Measurements from ENCODE around the gene TDRD10. TPM values are rescaled to one million over a fixed set of nuclear protein-coding genes. Genes with fewer than 3 reads are reported as not detected.

TDRD10 gene
- total RNA-seq, 1 donor from 2014 or later, result not detected

DNA sequence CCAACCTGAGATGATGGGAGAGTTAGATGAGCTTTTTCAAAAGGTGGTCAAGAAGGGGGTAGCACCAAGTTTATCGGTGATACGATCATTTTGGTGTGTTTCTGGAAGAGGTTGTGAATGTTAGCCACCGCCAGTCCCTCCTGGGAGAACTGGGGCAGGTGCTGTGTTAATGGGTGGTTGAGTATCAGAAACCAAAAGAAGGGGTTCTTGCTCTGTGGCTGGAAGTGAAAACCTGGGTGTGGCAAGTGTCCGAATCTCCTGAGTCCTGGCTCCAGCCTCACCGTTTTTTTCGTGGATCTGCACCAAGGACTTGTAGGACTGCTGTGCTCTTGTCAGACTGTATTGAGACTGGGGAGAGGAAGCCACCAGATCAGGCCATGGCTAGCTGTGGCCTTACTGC is 48.6 kb downstream of the TDRD10 start:
- peaks cover 36% of the 10 kb centered on the region for H3K36me3 Mint-ChIP-seq (ENCODE audit: low read depth, unreplicated experiment)
- H3K36me3 ChIP-seq (ENCODE audit: insufficient read depth, low read length), result peaks cover 57% of the 10 kb centered on the region
- no peak for FAIRE-seq

DNA sequence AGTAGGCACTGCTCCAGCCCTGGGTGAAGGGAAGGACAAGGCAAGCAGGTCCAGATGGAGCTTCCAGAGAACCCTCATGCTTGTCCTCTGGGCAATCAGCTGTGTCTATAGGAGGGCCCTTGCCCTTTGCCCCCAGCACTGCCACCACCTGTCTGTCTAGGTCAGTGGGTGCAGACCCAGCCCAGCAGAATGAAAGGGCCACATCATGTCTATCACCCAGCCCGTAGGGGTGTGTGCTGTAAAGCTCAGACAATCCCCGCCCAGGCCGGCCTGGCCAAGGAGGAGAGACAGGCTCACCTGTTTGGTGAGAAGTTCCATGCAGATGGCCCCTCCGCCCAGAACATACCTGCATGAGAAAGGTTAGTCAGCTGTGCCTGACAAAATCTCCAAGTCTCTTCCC is 49.5 kb downstream of the TDRD10 start:
- TF ChIP-seq EZH2 (IDR thresholded peaks at IDR 0.05; ENCODE audit: insufficient read depth, low read length), result no peak
- TF ChIP-seq, protein P1, sequence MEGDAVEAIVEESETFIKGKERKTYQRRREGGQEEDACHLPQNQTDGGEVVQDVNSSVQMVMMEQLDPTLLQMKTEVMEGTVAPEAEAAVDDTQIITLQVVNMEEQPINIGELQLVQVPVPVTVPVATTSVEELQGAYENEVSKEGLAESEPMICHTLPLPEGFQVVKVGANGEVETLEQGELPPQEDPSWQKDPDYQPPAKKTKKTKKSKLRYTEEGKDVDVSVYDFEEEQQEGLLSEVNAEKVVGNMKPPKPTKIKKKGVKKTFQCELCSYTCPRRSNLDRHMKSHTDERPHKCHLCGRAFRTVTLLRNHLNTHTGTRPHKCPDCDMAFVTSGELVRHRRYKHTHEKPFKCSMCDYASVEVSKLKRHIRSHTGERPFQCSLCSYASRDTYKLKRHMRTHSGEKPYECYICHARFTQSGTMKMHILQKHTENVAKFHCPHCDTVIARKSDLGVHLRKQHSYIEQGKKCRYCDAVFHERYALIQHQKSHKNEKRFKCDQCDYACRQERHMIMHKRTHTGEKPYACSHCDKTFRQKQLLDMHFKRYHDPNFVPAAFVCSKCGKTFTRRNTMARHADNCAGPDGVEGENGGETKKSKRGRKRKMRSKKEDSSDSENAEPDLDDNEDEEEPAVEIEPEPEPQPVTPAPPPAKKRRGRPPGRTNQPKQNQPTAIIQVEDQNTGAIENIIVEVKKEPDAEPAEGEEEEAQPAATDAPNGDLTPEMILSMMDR (IDR thresholded peaks at IDR 0.05; ENCODE audit: insufficient read depth, low read depth, low read length), result no peak
- DNase-seq (ENCODE audit: low read depth), result no peak
- H3K4me3 ChIP-seq (ENCODE audit: insufficient read depth, low read depth, low read length), result no peak overlapping the region
- no peak overlapping the region for H3K27ac Mint-ChIP-seq (ENCODE audit: unreplicated experiment)
- H3K27me3 Mint-ChIP-seq (ENCODE audit: low read depth, unreplicated experiment), result no peaks in the 10 kb centered on the region
- no peak overlapping the region for H3K4me2 ChIP-seq (ENCODE audit: low read length)
- no peaks in the 10 kb centered on the region for H3K9me3 Mint-ChIP-seq (ENCODE audit: unreplicated experiment)
- H3K27me3 ChIP-seq (ENCODE audit: insufficient read depth, low read length), result no peaks in the 10 kb centered on the region
- peaks cover 41% of the 10 kb centered on the region for H3K36me3 Mint-ChIP-seq (ENCODE audit: low read depth, unreplicated experiment)
- H3K4me3 Mint-ChIP-seq (ENCODE audit: unreplicated experiment), result no peak overlapping the region
- H2AFZ ChIP-seq (ENCODE audit: low read depth, low read length), result no peak overlapping the region
- H3K4me1 Mint-ChIP-seq (ENCODE audit: low read depth, unreplicated experiment), result peaks cover 14% of the 10 kb centered on the region
- H3K9ac ChIP-seq (ENCODE audit: low read length), result no peak overlapping the region
- H3K36me3 ChIP-seq (ENCODE audit: insufficient read depth, low read length), result peaks cover 58% of the 10 kb centered on the region
- no peak for FAIRE-seq
- no peak overlapping the region for H3K27ac ChIP-seq (ENCODE audit: low read depth, low read length)
- peaks cover 91% of the 10 kb centered on the region for H4K20me1 ChIP-seq (ENCODE audit: insufficient read depth, low read length)
- peaks cover 10% of the 10 kb centered on the region for H3K4me1 ChIP-seq (ENCODE audit: insufficient read depth, low read length)
- no peaks in the 10 kb centered on the region for H3K9me3 ChIP-seq (ENCODE audit: insufficient read depth, low read depth, low read length)
- peaks cover 15% of the 10 kb centered on the region for H3K79me2 ChIP-seq (ENCODE audit: insufficient read depth, low read length)

More for the DNA sequence above, 48.6 kb downstream of the TDRD10 start:
- Histone ChIP-seq H3K79me2 (ENCODE audit: insufficient read depth, low read length) (peaks cover 7% of the 10 kb centered on the region), H3K4me3 (ENCODE audit: insufficient read depth, low read depth, low read length) (no peak overlapping the region), H3K27me3 (ENCODE audit: insufficient read depth, low read length) (no peaks in the 10 kb centered on the region), H2AFZ (ENCODE audit: low read depth, low read length) (no peak overlapping the region), H3K9ac (ENCODE audit: low read length) (no peak overlapping the region), H3K4me1 (ENCODE audit: insufficient read depth, low read length) (peaks cover 4% of the 10 kb centered on the region), H3K4me2 (ENCODE audit: low read length) (no peak overlapping the region), H3K9me3 (ENCODE audit: insufficient read depth, low read depth, low read length) (no peaks in the 10 kb centered on the region), H4K20me1 (ENCODE audit: insufficient read depth, low read length) (peaks cover 83% of the 10 kb centered on the region), H3K27ac (ENCODE audit: low read depth, low read length) (no peak overlapping the region)
- H3K27ac Mint-ChIP-seq (ENCODE audit: unreplicated experiment), result no peak overlapping the region
- no peak overlapping the region for H3K4me3 Mint-ChIP-seq (ENCODE audit: unreplicated experiment)
- H3K27me3 Mint-ChIP-seq (ENCODE audit: low read depth, unreplicated experiment), result no peaks in the 10 kb centered on the region
- TF ChIP-seq EZH2 (IDR thresholded peaks at IDR 0.05; ENCODE audit: insufficient read depth, low read length), result no peak
- TF ChIP-seq, protein P1 (IDR thresholded peaks at IDR 0.05; ENCODE audit: insufficient read depth, low read depth, low read length), result no peak
- DNase-seq (ENCODE audit: low read depth), result no peak
- no peaks in the 10 kb centered on the region for H3K9me3 Mint-ChIP-seq (ENCODE audit: unreplicated experiment)
- H3K4me1 Mint-ChIP-seq (ENCODE audit: low read depth, unreplicated experiment), result peaks cover 9% of the 10 kb centered on the region

DNA sequence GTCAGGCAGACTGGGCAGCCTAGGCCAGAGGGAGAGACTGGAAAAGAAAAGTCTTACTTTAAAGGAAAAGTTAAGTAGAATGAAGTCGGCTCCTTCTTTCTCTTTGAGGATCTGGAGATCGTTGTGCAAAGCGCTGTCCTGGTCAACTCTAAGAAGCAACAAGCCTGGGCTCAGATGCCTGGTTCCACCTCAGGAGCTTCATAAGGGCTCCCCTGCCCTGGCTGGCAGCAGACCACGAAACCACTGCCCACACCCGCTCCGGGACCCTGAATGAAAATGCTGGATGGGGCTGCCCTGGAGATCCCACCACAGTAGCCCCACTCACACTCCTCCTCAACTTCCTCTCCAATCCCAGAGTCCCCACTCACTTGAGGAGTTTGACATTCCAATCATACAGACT is 50.0 kb downstream of the TDRD10 start:
- Histone ChIP-seq H3K27me3 (ENCODE audit: insufficient read depth, low read length) (no peaks in the 10 kb centered on the region), H3K9me3 (ENCODE audit: insufficient read depth, low read depth, low read length) (no peaks in the 10 kb centered on the region), H3K36me3 (ENCODE audit: insufficient read depth, low read length) (peaks cover 58% of the 10 kb centered on the region), H2AFZ (ENCODE audit: low read depth, low read length) (no peak overlapping the region), H3K4me2 (ENCODE audit: low read length) (no peak overlapping the region), H4K20me1 (ENCODE audit: insufficient read depth, low read length) (peaks cover 97% of the 10 kb centered on the region), H3K4me3 (ENCODE audit: insufficient read depth, low read depth, low read length) (no peak overlapping the region), H3K4me1 (ENCODE audit: insufficient read depth, low read length) (peaks cover 15% of the 10 kb centered on the region), H3K9ac (ENCODE audit: low read length) (no peak overlapping the region), H3K79me2 (ENCODE audit: insufficient read depth, low read length) (peaks cover 21% of the 10 kb centered on the region), H3K27ac (ENCODE audit: low read depth, low read length) (no peak overlapping the region)
- DNase-seq (ENCODE audit: low read depth) (no peak), FAIRE-seq (no peak)
- H3K27ac Mint-ChIP-seq (ENCODE audit: unreplicated experiment), result no peak overlapping the region
- H3K9me3 Mint-ChIP-seq (ENCODE audit: unreplicated experiment), result no peaks in the 10 kb centered on the region
- no peak overlapping the region for H3K4me3 Mint-ChIP-seq (ENCODE audit: unreplicated experiment)
- no peaks in the 10 kb centered on the region for H3K27me3 Mint-ChIP-seq (ENCODE audit: low read depth, unreplicated experiment)
- H3K4me1 Mint-ChIP-seq (ENCODE audit: low read depth, unreplicated experiment), result peaks cover 16% of the 10 kb centered on the region
- no peak for TF ChIP-seq EZH2 (IDR thresholded peaks at IDR 0.05; ENCODE audit: insufficient read depth, low read length)
- TF ChIP-seq, protein P1 (IDR thresholded peaks at IDR 0.05; ENCODE audit: insufficient read depth, low read depth, low read length), result no peak
- peaks cover 41% of the 10 kb centered on the region for H3K36me3 Mint-ChIP-seq (ENCODE audit: low read depth, unreplicated experiment)

All from astrocyte (in vitro differentiated cells and primary cell).